NCI-H146 treated with DMSO at 0.1 percent for 48 hours (cell line): Measurements from ENCODE around the gene RASAL1.
"Not testable (repeated sequence)": the region's sequence is repeated elsewhere in the genome, so short reads cannot be mapped to it uniquely, and the experiment has no call there.

Experiments
- DNase-seq: peaks from one replicate; lab custom pipeline; 2025; ENCODE audit not compliant: unreplicated experiment; lab: John Stamatoyannopoulos, UW

RASAL1 gene

DNA sequence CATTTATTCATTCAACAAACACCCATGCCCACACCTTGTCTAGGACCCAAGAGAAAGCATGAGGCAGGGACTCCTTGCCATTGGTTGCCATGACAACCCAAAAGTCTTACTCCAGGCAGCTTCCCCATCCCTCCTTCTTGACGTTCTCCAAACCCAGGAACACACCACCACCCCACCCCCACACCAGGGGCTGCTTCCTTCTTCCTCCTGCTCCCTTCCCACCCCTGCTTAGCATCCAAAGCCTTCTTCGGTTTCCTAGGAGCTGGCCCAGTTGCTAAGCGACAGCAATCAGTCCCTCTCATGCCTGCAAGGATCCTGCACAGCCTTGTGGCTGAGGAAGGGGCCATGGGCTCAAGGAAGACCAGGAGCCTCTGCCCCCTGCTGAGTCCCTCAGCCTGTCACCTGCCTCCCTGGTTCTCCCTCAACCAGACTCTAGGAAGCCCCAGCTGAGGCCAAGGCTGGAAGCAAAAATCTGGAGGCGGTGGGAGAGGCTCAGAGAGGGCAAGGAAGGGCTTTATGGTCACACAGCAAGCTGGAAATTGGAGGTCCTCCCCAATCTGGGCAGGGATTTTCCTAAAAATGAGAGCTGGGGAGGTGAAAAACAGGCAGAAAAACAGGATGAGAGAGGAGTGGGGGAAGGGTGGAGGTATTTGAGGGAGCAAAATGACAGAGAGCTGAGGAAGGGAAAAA is 15.4 kb downstream of the RASAL1 start:
- no peak for DNase-seq

DNA sequence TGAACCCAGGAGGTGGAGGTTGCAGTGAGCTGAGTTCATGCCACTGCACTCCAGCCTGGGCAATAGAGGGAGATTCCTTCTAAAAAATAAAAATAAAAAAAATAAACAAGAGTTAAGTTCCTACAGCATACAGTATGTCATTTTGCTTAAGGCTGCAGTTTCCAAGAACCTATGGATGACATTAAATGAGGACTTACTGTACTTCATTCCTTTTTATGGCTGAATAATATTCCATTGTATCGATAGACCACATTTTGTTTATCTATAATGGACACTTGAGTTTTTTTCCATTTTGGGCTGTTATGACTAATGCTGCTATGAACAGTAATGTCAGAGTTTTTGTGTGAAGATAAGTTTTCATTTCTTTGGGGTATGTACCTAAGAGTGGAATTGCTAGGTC is 17.4 kb downstream of the RASAL1 start:
- DNase-seq: no peak

DNA sequence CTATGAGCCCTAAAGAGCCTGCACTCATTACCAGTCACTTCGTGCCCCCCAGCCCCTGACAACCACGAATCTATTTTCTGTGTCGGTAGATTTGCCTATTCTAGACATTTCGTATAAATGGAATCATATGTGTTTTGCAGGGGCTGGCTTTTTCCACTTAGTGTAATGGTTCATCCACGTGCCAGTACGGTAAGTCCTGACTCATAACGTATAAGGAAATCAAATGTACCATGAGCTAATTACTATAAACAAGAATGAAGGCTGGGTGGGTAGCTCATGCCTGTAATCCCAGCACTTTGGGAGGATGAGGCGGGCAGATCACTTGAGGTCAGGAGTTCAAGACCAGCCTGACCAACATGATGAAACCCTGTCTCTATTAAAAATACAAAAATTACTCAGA is 17.9 kb downstream of the RASAL1 start:
- DNase-seq: not testable (repeated sequence)

DNA sequence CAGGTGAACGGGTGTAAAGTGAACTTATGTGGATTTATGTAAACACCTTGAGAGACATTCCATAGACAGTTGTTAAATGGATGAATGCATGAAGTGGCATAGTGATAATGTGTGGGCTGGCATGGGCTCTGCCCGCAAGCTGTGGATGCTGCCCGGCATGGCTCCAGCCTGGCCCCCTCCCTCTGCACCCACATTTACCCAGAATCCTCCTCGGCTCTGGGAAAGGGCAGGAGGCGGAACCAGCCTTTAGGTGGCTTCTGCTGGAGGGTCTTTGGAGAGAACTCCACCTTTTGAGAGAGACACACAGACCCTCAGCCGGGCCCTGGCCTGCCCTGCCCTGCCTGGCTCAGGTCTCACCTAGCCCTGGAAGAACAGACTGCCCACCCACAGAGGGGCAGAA is 18.7 kb downstream of the RASAL1 start:
- DNase-seq: no peak

DNA sequence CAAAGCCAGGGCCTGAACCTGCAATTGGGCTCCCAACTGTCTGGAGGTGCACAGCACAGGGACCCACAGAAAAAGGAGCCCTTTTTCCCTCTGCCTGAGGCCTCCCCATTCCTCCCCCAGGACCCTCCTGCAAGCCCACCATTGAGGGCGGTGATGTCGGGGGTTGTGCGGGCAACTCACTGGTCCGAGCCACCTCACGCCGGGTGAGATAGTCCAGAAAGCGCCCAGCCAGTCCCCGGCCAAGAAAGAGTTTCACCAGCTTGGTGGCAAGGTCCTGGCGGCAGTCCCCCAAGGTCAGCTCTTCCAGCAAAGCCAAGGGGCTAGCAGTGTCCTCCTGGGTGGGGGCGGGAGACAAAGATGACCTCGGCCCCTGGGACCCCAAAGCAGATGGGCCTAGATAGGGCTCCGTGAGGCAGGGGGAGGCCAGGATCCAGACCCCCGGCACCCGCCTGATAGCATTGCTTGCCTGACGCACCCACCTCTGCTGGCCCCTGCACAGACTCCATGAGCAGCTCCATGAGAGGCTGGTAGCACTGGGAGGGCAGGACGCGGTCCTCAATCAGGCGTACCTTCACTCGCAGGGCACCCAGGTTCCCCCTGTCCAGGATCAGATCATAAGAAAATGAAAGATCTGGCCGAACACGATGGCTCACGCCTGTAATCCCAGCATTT is 20.0 kb downstream of the RASAL1 start:
- DNase-seq: no peak

DNA sequence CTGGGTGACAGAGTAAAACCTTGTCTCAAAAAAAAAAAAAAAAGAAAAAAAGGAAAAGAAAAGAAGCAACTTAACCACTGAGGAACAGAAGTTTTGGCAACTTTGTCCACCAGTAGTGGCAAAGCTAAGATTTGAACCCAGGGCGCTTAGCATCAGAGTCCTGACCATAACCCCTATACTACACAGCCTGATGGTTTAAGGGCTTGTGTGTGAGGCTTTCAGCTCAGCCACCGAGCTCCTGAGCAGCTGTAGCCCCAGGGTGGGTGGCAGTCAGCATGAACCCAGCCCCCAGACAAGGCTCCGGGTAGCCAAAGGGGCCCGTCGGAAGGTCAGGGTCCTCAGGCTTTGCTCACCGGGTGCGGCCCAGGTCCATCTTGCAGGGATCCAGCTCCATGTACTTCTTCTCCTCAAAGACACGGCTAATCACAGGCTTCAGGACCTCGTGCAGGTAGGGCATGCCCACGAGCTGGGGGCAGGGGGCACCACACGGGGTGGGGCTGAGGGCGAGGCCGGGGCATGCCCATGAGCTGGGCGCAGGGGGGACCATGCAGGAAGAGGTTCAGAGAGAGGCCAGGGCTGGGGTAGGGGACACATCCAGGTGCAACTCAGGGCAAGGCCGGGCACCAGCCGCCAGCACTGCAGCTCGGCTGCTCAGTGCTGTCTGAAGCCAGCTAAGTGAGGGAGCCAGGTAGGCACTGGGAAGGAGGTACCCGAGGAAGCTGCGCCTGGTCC is 20.9 kb downstream of the RASAL1 start:
- no peak for DNase-seq

DNA sequence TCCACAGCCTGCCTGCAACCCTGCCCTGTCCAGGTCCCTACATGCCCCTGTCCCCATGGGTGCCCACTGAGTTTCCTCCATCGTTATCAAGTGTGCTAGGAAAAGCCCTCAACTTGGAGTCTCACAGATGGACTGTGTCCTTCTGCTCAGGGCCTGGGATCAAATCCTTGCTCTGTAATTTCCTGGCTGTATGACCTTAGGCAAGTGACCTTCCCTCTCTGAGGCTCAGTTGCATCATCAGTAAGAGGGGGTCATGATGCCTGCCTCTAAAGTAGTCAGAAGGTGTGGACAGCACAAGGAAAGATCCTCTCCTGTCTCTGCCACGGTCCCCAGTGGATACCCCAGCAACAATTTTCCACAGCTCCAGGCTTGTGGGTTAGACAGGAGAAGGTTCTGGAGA is 22.2 kb downstream of the RASAL1 start:
- DNase-seq: no peak

DNA sequence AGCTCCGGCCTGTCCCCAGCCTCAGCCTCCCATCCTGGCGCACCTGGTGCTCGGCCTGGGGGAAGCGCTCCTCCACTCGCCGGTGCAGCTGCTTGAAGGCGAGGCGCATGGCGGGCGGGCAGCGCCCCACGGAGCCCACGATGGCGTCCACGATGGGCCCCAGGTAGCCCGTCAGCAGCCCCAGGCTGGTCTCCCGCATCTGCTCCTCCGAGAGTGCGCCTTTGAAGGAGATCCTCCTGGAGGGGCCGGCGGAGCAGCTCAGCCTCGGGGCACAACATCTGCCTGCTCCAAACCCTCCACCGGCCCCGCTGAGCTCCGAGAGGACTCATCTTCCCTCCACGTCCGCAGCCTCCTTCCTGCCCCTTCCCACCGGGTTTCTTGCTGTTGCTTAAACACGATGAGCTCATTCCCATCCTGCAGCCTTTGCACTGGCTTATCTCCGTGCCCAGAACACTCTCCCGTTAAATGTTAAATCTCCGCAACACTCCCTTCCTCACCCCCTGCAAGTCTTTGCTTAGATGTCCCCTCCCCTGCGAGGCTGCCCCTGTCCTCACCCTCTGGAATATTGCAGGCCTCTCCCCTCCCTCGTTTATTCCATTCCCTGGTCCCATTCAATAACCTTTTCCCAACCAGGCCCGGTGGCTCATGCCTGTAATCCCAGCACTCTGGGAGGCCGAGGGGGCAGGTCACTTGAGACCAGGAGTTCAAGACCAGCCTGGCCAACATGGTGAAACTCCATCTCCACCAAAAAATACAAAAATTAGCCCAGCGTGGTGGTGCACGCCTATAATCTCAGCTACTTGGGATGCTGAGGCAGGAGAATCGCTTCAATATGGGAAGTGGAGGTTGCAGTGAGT is 23.3 kb downstream of the RASAL1 start:
- no peak for DNase-seq

DNA sequence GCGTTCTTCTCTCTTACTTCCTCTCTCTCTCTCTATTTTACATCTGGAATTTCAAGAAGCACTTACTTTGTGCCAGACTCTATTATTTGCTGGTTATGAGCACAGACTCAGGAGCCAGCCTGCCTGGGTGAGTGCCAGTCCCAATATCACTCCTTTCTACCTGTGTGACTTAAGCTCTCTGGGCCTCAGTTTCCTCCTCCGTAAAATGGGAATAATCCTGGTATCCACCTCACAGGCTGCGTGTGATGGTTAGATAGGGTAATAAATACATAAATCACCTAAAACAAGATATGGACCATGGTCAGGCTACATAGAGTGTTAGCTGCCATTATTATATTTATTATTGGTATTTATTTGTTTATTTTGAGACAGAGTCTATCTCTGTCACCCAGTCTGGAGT is 24.3 kb downstream of the RASAL1 start:
- DNase-seq: no peak

DNA sequence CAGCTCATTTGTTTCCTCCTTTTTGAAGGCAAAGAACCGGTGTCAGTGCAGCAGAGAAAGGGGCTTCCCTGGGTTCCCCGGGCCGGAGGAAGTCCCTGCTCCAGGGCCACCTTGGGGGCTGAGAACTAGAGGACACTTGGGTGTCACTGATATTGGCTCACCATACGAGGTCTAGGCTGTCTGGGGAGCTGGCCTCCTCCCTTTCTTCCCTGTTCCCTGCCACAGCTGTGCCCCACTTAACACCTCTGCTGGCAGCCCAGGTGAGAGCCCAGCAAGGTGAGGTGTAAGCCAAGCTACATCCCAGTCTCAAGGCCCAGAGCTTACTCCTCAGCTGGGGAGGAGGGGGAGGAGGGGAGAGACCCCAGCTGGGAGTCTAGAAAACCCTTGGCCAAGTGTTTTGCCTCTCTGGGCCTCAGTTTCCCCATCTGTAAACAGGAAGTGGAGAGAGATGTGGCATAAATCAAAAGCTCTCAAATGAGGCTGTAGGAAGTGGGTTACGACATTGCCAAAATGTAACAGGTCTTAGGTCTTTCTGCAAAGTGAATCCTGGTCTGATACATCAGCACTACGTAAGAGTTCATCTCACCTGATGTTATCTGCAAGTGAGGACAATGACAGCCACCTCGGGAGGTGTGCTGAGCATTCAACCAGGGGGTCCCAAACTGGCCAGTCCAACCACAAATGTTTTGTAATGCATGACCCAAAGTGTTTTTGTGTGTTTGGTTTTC is 25.5 kb downstream of the RASAL1 start:
- DNase-seq: no peak

DNA sequence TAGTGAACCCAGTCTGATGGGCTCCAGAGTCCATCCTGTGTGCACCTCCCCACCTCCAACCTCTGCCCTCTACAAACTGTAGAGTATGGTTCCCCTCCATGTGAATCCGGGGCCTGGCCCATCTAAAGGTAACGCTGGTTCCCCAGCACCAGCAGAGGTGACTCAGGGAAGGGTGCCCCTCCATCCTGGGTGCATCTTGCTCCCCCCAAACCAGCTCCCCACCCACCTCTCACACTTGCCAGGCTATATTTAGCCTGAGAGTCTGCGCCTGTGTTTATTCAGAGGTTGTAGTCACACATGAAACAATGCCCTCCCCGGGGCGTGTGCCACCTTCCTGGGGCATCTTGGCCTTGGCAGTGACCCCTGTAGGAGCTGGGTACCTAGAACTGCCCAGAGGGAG is 26.2 kb downstream of the RASAL1 start:
- DNase-seq: no peak

DNA sequence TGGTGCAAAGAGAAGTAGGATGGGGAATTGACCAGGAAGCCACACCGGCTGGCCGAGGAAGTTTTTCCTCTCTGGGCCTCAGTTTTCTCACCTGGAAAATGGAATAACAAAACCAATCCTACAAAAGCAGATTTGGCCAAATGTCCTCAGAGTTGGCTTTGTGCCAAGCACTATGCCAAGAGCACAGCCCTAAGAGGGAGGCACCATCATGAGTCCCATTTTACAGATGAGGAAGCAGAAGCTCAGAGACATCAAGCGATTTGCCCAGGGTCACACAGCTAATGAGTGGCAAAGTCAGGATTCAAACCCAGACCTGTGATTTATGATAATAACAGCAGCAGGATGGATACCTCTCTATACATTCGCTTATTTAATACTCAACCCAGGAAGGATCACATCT is 27.3 kb downstream of the RASAL1 start:
- DNase-seq: no peak

DNA sequence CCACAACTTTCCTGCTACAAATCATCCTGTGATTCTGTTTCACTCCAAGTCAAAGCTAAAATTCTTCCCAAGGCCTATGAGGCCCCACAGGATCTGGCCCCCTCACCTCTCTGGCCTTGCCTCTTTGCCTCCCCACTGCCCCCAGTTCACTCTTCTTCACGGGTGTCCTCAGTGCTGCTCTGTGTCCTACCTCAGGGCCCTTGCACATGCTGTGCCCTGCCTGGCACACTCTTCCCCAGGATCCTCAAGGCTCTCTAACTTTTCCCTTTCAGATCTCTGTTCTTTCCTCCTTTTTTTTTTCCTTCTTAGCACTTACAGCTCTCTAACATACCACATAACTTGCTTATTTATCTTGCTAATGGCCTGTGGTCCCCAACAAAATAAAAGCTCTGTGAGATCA is 29.2 kb downstream of the RASAL1 start:
- no peak for DNase-seq

DNA sequence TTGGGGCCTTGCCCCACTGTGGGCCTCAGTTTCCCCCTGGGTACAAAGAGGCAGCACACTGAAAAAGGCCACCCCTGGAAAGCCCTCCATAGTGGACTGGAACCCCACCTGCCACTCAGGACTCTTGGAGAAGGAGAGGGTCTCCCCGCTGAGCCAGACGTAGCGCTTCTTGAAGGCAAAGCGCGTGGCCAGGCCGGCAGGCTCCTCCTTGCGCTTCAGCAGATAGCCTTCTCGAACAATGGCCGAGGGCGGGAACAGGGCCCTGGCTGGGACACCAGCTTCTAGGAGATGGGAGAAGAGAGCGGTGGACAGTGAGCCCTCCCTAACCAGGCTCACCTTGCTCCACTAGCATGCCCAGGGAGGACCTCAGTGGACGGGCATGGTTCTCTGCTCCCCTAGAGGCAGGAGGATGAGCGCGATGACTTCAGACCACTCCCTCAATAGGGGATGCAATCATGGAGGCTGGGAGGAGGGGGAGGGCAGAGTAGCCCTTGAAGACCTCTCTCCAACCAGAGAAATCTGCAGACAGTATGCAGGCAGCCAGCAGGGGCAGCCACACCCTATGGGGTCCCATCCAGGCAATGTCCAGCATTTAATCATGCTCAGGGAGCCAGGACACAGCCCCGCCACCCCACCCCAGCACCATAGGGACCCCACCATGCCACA is 29.8 kb downstream of the RASAL1 start:
- no peak for DNase-seq

DNA sequence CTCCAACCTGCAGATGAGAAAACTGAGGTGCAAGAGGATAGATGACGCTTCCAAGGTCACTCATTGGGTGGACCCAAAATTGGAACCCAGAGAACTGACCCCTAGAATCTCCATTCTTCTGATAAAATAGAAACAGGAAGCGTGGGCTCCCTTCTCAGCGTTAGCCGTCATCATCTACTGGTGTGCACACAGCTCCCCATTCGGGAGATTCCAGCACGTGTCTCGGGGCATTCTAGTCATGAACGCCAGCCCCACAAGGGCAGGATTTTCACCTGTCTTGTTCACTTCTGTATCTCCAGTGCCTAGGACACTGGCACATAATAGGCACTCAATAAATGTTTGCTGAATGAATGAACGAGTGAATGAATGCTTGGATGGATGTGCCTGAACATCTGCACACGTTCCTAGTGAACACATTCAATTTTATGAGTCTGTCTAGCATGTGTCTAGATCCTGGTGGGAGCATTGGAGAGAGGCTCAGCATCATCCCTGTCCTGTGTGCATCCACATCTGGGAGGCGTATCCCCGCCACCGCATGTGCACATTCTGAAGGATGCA is 30.5 kb downstream of the RASAL1 start:
- DNase-seq: no peak

DNA sequence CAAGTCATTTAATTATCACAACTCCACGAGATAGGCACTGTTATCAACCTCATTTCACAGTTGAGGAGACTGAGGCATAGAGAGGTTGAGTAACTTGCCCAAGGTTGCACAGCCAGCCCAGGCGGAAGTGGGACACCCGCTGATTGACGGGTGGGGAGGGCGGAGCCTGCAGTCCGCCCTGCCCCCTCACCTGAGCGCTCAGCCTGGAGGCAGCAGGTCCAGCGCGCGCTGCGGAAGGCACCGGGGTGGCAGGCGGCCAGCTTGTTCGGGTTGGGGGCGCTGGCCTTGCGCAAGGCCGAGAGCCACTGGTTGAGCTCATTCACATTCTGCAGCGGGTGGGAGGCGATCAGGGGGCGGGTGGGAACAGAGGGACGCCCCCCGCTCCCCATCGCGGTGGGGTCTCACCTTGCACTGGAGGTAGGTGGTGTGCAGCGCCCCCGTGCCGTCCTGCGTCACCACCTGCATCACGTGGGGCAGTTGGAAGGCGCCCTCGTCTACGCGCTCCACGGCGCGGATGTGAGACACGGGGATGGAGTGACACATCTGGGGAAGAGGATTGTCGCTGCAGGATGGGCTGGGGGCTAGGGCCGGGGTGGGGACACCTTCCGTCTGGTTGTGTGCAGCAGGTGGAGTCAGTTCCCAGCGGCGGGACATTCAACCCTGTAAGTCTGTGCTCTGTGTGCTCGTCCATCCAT is 31.7 kb downstream of the RASAL1 start:
- DNase-seq: no peak

DNA sequence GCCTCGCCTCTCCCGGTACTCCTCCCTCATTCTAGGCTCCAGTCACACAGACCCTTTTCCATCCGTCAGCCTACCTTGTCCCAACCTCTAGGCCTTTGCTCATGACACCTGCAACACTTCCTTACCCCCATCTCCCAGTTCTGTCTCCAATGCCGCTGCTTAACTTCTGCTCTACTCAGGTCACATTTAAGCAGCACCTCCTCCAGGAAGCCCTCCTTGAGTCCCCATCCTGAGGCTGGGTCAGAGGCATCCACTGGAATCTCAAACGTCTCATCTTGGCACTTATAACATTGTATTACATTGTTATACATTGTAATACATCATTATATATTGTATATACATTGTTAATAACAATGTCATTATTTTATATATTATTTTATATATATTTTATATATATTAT is 32.8 kb downstream of the RASAL1 start:
- no peak for DNase-seq

DNA sequence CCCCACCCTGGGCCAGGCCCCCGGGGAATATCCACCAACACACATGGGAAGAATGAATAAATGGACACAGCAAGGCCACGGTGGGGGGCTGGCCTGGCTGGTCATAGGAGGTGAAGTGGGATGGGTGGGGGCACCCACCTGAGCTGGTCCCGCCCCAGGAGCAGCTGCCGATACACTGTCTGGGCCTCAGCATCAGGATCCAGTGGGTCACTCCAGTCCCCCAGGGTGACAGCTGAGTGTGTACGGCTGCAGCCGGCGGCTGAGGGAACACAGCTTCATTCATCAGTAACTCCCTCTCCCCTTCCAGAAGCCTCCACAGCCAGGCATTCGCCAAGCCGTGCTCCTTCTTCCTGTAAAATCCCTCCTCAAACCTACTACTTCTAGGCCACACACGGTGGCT is 33.8 kb downstream of the RASAL1 start:
- DNase-seq: no peak

DNA sequence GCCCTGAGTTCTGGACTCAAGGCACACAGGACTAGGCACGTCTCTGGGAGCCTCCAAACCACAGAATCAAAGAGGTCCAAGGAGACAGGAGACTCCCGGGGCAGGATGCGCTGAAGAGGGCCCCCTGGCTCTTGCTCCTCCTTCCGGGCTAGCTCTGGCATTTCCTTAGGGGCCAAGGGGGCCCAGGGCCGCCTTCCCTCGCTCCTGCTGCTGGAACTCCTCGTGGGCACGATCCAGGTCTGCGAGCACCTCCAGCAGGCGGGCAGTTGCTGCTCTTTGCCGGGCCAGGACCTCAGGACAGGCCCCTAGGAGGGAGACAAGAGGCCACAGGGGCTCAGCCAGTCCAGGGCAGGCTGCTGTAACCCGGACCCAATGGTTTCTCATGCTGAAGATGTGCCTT is 35.8 kb downstream of the RASAL1 start:
- no peak for DNase-seq
